GM19239 (cell line): Measurements from ENCODE around the gene ANGPTL4.

Experiments used
- DNase-seq: peaks from one replicate; pipeline ENCODE4 v3.0.0; 2011; ENCODE audit warnings: low spot score; ENCODE audit not compliant: insufficient read length
- FAIRE-seq: peaks from 2 replicates; lab custom pipeline; 2011; peaks lifted over from hg19 to GRCh38; lab: Jason Lieb, UNC

The ANGPTL4 gene

DNA sequence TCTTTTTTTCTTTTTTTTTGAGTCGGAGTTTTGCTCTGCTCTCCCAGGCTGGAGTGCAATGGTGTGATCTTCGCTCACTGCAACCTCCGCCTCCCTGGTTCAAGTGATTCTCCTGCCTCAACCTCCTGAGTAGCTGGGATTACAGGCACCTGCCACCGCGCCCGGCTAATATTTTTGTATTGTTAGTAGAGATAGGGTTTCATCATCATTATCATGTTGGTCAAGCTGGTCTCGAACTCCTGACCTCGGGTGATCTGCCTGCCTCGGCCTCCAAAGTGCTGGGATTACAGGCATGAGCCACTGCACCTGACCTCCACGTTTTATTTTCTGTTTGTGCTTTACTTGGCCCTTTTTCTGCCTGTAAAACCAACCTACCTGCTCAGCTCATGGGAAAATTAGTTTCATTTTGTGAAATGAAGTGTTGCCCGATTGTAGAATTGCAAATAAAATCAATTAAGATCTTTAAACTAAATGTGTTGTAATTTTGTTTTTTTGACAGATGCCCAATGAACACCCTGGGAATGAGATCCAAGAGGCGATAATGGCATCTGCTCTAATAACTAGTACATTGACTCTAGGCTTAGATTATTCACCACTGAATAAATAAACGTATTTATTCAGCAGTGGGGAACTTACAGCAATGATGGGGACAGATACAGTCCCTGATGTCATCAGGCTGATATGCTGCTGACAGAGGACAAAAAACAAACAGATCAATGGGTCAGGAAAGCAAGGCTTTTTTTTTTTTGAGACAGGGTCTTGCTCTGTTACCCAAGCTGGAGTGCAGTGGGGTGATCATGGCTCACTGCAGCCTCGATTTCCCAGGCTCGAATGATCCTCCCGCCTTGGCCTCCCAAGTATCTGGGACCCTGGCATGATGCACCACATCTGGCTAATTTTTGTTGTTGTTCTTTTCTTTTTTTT, 24.0 kb downstream of the ANGPTL4 start:
- DNase-seq (no peak), FAIRE-seq (no peak)

DNA sequence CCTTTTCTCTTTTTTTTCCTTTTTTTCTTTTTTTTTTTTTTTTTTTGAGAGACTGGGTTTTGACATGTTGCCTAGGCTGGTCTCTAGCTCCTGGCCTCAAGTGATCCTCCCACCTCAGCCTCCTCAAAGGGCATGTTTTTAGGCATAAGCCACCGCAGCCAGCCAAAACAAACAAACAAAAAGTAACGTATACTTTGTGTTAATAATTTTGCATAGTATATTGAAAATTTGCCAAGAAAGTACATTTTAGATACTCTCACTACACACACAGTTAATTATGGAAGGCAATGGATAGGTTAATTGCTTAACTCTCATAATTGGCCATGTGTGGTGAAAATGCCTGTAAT, 24.6 kb downstream of the ANGPTL4 start:
- FAIRE-seq = no peak
- no peak for DNase-seq

DNA sequence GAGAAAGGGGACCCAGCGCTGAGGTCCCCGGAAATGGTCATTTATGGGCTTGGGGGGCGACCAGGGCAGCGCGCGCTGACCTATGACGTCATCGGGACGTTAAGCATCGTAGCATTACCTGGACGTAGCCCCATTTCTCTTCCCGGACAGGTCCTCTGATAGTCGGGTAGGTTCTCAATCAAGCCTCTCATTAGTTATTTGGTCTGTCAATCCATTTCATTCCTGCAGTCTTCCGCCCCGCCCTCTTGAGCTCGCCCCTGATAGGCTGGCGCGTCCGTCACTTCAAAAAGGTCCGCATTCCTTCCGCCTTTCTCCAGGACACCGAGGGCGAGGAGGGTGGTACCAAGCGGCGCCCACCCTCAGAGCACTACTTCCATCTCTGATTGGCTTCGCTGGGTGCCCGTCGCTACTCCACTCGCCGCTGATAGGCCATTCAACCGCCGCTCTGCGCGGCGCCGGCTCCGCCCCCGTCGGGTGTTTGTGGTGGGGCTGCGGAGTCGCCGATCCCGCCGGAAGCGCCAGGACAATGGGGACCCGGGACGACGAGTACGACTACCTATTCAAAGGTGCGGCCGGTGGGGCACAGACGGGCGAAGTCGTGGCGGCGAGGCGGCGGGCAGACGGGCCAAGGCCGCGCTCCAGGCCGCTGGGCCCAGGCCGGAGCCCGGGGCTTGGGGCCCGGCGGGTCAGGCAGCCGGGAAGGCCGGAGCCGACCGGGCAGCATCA, 26.1 kb downstream of the ANGPTL4 start, which contains the start of gene RAB11B:
TSS of gene RAB11B (plus strand) at position 470 of the 726 bp plus-strand sequence. CDS start at position 527, 57 bp downstream.
- peak; percentile 96 for DNase-seq
- peak; percentile 99 for FAIRE-seq

DNA sequence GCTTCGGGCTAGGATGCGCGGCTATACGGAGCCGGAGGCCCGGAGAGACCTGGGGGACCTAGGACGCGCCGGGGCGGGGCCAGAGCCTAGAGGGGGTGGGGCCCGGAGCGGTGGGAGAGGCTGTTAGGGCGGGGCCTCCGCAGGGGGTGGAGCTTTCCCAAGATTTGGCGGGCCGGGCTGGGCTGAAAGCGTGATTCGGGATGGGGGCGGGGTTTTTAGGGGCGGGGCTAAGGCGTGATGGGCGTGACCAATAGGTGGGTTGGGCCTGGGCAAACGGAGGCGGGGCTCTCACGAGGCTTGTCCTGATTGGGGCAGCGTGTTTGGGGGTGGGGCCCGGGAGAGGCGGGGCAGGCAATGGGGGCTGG, 26.6 kb downstream of the ANGPTL4 start:
- DNase-seq (peak; percentile 89), FAIRE-seq (peak; percentile 78)

DNA sequence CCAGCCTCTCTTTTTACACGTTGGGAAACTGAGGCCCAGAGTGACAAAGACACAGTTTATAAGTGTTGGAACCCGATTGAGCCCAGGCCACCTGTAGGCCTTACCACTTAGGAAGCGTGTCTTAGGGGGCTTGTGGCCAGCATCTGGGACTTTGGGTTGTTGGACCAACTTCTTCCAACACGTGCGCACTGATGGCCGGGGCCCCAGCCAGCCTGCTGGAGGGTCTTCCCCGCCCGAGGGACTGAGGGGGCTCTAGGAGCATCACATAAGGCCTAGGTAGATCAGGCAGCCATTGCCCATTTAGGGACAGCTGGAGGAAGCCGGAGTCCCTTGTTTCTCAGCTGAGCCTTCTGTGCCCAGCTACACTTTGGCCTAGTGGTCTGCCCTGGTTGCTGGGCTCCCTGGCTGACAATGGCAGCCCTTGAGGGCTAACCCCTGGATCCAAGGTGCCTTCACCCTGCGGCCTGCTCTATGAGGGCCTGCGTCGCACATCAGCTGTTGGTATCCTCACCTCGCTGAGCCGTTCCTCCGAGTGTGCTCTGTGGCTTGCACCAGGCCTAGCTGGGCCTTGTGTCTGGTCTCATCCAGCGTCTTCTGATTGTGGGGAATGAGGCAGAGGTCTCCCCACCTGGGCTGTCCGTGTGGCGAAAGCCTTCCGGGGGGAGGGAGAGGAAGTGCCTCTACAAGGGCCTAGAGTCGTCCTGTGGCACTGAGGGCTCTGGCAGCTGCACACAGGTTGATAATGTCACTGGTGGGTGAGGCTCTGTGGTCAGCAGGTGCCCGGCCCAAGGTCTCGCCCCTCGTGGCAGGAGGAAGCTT, 27.5 kb downstream of the ANGPTL4 start:
- FAIRE-seq = no peak
- DNase-seq = no peak

DNA sequence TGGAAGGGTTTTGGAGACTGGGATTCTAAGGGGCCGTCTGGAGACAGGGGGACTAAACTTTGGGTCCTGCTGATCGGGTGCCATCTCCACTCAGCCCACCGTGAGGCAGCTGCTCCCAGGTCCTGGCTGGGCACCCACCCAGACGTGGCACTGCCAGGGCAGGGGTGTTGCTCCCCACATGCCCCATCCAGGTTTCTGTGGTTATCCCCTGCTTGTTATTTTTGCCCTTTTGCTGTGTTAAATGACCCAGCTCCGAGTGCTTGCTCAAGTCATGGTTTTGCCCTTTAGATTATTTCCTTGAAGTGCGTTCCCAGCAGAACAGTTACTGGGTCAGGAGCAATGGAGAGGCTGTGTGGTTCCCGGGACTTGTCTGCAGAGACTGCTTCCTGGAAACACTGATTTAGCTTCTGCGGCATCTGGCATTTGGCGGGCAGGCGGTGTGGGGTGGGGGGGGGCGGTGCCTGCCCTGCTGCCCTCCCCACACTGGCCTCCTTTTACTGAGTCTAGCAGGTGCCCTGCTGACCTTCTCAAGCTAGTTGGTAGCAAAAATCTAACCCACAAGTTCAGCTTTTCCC, 28.1 kb downstream of the ANGPTL4 start:
- FAIRE-seq = no peak

DNA sequence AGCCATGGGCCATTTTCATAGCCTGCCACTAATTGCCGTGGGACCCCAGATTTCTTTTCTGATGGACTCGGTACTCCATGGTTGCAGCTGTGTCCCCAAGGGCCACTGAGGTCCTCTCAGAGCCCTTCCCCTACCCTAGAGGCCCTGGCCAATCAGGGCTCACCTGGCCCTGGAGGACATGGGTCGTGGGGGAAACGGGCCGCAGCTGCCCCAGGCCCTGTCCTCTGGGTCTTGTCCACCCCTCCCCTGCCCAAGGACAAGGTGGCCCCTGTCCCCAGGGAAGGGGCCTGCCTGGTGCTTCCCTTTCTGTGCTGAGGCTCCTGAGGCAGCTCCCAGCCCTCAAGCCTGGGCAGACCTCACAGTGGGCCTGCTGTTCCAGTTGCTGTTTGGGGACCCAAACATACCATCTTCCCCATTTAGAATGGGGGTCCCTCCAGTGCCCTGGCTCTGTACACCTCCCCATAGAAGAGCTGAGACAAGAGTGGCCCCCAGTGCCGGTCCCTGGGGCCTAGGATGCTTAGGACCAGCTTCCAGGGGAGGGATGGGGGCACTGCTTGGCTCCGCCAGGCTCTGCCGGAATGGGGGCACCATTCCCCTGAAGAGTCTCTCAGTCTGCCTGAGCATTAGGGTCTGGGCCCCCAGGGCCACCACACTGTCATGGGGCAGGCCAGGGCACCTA, 29.4 kb downstream of the ANGPTL4 start:
- FAIRE-seq = no peak
- no peak for DNase-seq

More for the DNA sequence above, 28.1 kb downstream of the ANGPTL4 start:
- no peak for DNase-seq

DNA sequence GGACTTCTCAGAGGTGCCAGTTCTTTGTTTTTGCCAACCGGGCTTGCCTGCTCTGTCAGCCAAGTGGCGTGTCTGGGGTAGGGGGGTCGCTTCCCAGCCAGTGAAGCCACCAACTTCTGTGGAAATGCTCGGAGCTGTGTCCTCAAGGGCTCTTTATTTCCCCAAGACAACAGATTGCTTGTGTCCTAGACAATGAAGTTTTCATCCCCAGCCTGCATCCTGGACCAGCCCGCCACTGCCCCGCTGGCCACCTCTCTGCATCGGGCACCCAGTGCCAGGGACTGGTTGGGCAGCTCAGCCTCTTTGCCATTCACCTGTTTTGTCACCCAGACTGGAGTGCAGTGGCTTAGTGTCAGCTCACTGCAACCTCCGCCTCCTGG, 29.9 kb downstream of the ANGPTL4 start:
- DNase-seq (no peak), FAIRE-seq (no peak)

DNA sequence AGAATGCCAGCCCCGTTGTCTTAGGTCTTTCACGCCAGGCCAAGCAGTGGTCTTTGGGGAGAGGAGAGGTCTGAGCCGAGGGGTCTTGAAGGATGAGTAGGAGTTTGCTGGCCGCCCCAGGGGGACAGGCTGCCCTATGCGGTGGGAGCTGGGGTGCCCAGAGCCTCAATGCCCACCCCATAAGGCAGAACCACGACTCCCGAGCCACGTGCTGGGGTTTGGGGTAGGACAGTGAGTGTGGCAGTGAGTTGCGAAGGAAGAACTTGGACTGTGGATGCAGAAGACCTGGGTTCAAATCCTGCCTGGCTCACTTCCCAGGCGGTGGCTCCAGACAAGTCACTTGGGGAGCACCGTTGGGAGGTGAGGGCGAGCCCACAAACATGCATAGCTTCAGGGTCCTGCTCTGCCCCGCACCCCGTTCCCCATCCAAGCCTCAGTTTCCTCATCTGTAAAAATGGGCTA, 31.7 kb downstream of the ANGPTL4 start:
- no peak for DNase-seq
- FAIRE-seq = no peak

DNA sequence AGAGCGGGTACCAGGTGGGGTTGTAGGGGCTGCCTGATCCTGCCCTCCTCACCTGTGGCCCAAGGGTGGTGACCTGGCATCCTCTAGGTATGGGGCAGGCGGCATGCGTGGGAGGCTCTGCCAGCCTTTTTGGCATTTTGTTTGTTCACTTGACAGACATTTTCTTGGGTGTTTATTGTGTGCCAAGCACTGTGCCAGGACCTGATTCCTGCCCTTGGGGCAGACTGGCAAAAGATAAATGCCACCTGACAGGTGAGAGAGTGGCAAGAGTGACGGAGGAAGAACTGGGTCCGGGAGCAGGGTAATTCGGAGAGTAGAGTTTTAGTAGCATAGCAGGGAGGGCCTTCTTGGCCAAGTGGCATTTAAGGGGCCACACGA, 32.2 kb downstream of the ANGPTL4 start:
- FAIRE-seq = no peak

DNA sequence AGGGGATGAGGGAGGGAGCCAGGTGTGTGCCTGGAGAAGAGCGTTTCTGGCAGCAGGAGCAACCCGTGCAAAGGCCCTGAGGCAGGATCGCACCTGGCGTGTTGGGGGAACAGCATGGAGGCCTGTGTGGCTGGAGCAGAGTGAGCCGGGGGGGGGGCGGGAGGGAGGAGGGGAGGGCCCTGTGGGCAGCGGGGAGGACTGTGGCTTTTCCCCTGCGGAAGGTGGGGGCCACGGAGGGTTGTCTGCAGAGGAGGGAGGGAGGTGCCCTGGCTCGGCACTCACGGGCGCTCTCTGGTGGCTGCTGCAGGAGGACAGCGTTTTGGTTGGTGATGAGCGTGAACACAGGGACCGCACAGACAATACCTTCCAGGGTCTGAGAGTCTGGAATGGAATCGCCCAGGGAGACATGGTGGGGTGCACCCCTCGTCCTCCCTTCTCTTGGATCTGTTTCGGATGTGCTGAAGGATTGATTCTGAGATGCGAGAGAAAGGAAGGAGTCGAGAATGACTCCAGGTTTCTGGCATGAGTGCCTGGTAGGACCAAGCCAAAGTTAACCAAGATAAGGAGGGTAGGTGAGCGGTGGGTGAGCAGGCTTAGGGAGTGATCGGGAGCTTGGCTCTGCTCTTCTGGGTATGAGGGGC, 32.7 kb downstream of the ANGPTL4 start:
- peak; percentile 61 for DNase-seq
- no peak for FAIRE-seq

More for the DNA sequence above, 32.2 kb downstream of the ANGPTL4 start:
- DNase-seq = no peak

DNA sequence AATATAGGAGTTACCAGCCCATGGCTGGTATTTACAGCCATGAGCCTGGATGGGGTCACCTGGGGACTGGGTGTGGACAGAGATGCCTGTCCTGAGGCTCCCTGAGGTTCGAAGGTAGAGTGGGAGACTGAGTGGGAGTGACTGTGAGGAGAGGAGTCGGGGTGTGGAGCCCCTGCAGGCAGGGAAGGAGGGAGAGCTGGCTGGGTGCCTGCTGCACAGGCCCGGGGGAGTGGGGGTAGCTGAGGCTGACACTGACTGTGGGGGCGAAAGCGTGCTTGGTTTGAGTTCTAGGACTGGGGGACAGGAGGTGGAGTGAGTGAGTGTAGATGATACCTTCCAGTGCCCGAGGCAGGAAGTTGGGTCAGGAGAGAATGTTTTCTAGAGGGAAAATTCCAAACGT, 33.3 kb downstream of the ANGPTL4 start:
- FAIRE-seq = no peak
- DNase-seq = no peak

DNA sequence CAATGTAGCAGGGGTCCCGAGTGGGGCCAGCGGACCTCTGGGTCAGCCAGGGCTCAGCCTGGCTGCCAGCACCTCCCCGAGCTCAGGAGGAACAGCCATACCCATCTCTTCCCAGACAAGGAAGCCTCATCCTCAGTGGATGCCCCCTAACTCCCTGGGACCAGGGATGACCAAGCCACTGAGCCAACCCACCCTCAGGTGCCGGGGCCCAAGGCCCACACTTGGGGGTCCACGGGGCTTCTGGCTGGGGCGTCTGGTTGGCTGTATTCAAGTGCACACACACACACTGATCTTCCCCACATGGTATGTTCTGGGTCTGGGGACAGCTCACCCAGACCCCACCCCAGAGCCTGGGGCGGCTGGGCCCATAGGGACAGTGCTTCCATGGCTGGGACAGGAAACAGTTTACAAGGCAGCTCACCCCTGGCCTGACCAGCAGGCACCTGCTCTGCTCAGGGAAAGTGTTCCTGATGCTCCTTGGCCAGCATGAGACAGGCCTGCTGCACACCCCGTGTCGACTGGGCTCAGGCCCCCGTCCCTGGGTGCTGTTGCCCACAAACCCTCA, 33.9 kb downstream of the ANGPTL4 start:
- FAIRE-seq (no peak), DNase-seq (no peak)

DNA sequence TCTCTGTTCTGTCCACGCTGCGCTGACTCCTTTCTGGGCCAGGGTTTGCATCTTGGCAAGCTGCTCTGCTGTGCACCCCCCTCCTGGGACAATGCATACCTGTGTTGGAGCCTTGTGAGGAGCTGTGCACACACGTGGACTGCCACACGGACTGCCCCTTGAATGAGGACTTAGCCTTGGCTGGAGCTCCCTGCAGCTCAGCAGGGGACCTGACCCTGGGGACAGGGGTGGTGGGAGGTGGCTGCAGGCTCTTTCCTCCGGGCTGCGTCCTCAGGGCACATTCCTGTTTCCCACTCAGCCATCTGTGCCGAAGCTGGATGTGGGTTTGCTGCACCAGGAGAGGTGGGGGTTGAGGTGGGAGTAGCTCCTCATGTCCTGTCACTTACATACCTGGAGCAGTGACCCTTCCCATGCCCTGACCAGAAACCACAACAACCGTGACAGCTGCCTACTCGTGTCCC, 34.4 kb downstream of the ANGPTL4 start:
- FAIRE-seq (no peak), DNase-seq (no peak)

DNA sequence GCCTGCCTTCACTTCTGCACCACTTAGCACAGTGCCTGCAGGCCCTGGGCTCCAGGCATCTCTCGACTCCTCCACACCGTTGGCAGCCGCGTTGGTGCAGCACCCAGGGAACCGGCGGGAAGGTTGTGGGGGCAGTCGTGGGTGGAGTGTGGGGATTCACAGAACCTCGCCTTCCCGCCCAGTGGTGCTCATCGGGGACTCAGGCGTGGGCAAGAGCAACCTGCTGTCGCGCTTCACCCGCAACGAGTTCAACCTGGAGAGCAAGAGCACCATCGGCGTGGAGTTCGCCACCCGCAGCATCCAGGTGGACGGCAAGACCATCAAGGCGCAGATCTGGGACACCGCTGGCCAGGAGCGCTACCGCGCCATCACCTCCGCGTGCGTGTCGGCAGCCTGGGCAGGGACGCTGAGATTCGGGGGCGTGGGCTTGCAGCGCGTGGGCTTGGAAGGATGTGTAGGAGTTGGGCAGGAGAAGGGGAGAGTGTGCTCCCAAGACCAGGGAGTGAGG, 35.8 kb downstream of the ANGPTL4 start:
- DNase-seq (no peak), FAIRE-seq (no peak)

DNA sequence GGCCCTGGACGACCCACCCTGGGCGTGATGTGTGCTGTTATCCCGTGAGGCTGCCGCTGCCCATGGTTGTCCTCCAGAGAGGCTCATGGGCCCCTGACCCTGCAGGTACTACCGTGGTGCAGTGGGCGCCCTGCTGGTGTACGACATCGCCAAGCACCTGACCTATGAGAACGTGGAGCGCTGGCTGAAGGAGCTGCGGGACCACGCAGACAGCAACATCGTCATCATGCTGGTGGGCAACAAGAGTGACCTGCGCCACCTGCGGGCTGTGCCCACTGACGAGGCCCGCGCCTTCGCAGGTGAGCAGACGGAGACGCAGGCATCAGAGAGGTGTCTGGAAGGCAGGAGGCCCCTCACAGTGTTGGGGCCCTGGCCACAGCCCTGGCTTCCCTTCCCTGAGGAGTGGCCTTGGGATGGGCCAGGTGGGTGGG, 38.0 kb downstream of the ANGPTL4 start:
- DNase-seq (no peak), FAIRE-seq (no peak)

DNA sequence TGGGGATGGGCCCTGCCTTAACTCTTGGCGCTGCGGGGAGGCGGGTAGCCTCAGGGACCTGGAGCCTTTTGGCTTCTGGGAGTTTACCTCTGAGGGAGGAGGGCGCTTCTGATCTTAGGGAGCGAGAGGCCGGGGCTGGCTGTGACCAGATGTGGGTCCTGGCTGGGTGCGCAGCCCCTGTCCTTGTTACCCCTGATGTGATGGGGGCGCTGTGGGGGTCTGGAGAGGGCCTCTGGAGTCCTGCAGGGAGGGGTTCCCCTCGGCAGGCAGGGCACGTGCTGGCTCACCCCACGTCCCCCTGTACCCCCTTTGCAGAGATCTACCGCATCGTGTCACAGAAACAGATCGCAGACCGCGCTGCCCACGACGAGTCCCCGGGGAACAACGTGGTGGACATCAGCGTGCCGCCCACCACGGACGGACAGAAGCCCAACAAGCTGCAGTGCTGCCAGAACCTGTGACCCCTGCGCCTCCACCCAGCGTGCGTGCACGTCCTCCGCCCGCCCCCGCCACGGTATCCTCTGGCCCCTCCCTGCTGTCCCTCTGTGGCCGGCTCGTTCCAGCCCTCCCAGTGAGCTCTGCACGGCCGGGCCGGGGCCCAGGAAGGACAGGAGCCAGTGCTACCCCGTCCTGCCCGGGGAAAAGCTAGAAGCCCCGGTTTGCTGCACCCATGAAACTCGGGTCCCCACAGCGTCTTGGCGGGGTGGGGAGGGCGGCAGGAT, 39.3 kb downstream of the ANGPTL4 start:
- no peak for FAIRE-seq
- DNase-seq = no peak

DNA sequence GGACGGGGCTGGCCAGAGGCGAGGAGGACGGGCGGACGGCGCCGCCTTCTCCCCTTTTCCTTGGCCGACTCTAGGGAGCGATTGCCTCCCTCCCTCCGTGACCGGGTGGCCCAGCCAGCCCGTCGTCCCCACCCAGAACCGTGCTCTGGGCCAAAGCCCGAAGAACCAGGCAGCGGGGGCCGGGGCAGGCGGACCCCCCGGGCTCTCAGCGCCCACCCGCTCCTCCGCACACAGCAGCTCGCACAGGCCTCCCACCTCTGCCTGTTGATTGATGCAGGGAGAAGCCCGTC, 39.8 kb downstream of the ANGPTL4 start:
- DNase-seq = no peak
- FAIRE-seq = no peak
